Right kidney (tissue), 9 donors: ENCODE results near the gene LCA5L.
A peak's percentile ranks its signal among the peaks of the same experiment; 100 is the strongest.

Experiments
- DNase-seq: peaks from one replicate; pipeline ENCODE4 v3.0.0-alpha.2; 2016
- long read RNA-seq, 8 donors: transcript quantifications; one replicate each; lab custom pipeline, GENCODE V29; 2026

The LCA5L gene
- long read RNA-seq, donor 1, partial matches to known transcripts = 0 of 1 reads
- long read RNA-seq, donor 1, other reads (novel, unspliced or antisense) = 0 of 1 reads
- long read RNA-seq, donor 2 = 0 reads
- long read RNA-seq, donor 3, partial matches to known transcripts = 0 of 1 reads
- long read RNA-seq, donor 3, other reads (novel, unspliced or antisense) = 0 of 1 reads
- long read RNA-seq, donor 4 = 0 reads
- long read RNA-seq, donor 5 = 0 reads
- long read RNA-seq, donor 6, partial matches to known transcripts = 0 of 2 reads
- long read RNA-seq, donor 6, other reads (novel, unspliced or antisense) = 0 of 2 reads
- long read RNA-seq, donor 7, partial matches to known transcripts = 0 of 1 reads
- long read RNA-seq, donor 7, other reads (novel, unspliced or antisense) = 0 of 1 reads
- long read RNA-seq, donor 8 = 0 reads

DNA sequence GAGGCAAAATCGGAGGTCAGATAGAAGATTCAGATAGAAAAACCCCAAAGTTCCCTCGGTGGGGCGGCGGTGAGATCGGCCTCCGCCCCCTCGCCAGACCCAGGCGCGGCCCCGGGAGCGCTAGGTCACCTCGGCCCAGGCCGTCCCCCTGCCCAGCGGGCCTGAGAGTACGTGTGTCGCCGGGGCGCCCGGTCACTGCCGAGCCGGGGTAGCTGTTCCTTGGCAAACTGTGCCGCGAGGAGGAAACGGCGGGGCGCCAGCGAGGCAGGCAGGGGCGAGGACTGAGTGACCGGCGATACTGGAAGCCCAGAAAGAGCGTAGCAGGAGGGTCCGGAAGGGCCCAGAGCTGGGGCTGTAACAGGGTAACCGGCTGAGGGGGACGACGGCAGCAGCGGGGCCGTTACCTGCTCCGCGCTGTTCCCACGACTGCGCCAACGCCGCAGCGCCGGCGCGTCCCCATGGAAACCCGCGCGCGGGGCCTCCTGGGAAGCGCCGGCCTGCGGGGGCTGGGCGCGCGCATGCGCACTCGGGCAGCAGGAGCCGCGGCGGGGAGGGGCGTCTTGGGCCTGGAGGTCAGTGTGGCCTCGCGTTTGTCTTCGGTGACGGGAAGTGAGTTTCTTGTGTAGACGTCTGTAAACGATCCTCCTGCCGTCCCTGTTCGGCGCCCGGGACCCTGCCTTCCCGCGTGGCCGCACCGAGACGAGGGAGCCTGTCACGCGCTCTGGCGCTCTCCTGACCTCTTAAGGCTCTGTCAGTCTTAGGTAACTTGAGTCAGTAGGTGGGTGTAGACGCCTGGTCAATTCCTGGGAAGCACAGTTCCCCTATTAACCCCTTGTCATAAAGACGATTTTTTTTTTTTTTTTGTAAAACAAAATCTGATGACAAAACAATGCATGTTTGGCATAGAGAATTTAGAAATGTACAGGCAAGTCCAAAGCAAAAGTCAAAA is at the start of gene LCA5L:
LCA5L (minus strand) TSS at position 458 of the 949 bp plus-strand sequence. CDS start 17,285 bp downstream, outside the sequence.
- DNase-seq = peak; percentile 98

DNA sequence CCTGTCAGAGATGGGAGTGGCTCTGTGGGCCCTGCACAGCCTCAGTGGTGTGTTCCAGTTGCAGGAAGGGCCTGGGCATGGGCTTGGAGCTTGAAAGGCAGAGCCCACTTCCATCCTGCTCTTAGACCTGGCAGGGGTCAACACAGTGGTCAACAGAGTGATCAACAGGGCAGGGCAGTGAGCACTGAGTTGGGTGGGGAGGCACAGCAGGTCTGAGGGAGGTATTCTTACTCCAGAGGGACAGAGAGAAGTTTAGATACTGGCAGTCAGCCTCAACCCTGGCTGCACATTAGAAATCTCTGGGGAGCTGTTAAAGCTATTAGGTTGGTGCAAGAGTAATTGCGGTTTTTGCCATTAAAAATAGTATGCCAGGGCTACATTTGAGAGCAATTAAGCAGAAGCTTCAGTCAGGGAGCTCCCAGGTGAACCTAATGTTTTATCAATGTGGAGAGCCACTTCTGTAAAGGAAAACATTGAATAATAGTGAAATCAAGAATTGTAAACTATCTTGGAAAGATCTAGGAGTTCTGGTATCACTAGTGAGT is 43.9 kb upstream of the LCA5L start:
- no peak for DNase-seq

DNA sequence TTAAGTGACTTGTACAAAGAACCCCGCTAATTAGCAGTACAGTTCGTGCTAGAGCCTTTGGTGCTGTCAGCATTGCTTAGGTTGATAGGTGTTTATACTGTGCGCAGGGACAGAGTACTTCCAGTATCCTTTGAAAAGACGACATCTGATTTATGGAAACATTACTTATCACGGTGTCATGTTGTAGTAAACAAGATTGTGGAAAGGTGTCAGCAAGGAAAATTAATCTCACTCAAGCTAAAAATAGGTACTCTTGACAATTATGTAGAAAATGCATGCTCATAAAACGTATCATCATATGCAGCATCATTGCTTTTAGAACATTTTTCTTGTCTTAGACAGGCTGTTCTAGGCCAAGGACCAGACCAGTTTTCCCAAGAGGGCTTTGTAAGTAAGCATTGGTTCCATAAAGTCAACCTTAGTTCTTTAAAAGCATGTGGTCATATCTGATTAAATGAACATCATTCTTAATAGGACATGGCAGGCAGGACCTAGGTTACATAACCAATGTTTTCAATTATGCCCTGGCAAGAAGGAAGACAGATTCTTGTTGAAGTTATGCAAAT is 39.2 kb upstream of the LCA5L start:
- DNase-seq = no peak

DNA sequence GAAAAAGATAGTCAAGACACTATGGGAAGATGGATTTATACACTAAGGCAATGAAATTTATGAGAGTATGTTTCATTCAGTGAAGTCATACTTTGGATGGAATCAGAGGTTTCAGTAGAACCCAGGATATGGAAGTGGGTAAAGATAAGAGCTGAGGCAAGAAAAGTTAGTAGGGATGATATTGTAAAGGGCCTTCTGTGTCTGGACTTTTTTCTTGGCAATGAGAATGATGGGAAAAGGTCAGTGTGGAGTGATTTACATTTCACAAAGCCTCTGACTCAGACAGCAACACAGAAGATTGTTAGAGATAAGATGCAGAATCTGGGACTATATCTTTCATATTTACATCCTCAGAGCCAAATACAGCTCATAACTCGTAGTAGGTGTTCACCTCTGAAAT is 38.3 kb upstream of the LCA5L start:
- DNase-seq = no peak

DNA sequence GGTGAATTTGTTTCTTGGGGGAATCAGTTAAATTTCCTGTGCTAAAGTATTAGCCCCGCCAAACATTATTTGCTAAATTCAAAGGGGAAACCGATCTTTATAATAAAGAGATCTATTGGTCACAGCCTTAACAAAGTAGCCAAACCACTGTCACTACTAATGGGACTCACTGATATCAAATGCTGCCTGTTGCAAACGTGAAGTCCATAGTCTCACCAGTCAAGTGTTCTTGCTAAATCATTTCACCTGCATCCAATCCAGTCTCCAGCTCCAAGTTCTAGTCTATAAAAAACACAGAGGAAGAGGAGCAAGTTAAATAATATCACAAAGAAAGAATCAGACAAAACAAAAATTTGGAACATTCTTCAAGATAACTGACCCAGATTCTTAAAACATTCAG is 36.3 kb upstream of the LCA5L start:
- no peak for DNase-seq

DNA sequence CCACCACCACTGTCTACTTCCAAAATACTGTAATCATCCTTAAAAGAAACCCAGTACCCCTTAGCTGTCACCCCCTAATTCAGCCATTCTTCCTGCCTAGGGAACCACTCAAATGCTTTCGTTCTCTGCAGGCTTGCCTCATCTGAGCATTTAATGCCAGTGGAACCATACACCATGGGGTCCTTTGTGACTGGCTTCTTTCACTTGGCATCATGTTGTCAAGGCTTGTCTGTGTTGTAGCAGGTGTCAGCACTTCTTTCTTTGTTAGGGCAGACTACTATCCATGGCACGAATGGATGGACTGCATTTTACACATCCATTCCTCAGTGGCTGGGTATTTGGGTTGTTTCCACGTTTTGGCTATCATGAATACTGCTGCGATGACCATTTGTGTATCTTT is 34.7 kb upstream of the LCA5L start:
- DNase-seq = no peak

DNA sequence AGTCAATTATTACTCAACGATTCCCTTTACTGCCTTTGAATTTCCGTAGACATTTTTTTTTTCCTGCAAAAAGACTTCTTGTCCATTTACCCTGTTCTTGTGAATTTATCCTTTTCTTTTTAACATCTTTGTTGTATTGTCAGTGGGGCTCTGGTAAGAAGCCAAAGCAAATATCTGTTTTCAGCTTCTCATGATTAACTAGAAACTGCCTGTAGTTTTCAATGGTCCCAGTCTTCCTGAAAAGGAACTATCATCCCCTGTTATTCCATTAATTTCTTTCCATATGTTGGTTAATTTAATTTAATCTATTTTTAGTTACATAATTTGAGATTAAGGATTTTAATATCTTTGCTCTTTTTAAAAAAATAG is 34.2 kb upstream of the LCA5L start:
- DNase-seq = no peak

DNA sequence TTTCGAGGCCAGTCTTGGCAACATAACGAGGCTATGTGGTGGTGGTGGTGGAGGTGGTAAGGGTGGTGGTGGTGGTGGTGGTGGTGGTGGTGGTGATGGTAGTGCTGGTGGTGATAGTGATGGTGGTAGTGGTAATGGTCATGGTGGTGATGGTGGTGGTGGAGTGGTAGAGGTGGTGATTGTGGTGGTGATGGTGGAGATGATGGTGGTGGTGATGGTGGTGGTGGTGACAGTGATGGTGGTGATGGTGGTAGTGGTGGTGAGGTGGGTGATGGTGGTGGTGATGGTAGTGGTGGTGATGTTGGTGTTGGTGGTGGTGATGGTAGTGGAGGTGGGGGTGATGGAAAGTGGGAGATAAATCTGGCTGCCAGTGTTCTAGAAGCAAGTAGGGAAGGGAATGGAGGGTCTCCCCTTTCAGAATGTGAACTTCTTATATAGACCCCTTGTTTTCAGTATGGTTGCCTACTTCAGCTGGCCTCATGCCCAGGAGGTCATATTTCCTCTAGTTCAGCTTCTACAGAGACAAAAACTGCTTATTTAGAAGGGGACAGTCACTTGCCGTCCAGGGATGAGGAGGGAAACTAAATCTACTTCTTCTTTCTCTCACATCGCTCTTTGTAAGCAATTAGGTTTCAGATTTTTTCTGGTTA is 33.7 kb upstream of the LCA5L start:
- no peak for DNase-seq

DNA sequence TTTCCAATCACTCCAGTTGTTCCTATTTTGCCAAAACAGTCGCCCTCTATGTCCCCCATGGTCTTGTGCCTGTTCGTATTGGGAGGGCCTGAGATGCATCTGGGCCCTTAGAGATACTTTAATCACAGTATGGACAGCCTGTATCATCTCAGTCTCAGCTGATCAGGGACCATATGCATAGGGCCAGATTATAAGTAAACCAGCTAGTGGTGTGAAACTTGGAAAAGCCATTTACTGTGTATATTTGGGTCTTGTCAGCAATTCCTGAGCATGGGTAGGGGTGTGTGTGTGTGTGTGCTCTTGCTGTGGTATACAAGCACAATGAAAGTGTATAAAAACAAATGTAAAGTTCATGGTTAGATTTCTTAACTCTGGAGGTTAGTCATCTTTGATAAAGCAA is 29.0 kb upstream of the LCA5L start:
- no peak for DNase-seq

DNA sequence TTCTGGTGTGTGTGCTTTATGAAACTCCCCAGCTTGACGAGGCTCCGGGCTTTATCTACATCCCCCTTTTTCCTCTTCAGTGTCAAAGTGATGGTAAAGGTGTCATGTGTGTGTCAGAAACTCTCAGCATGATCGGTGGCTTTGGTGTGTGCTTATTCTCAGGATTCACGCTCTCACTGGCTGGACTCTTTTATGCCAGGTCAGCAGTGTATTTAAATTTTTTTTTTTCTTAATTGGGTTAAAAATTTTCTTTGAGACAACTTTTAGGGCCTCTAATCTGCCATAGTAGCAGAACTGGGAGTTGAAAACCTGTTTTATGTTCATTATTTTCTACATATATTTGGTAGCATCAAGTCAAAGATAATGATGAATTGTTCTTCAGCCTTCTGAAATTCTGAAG is 27.2 kb upstream of the LCA5L start:
- no peak for DNase-seq

DNA sequence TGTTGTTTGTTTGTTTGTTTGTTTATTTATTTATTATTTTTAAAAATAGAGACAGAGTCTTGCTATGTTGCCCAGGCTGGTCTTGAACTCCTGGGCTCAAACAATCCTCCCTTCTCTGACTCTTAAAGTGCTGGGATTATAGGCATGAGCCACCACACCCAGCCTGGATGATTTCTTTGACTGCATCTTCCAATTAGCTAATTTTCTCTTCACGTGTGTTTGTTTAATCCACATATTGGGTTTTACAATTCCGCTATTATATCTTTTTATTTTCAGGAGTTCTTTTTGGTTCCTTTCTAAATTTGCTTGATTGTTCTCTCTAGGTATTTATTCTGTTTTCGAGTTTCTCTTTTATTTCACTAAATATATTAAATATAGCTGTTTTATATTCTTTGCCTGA is 26.0 kb upstream of the LCA5L start:
- no peak for DNase-seq

DNA sequence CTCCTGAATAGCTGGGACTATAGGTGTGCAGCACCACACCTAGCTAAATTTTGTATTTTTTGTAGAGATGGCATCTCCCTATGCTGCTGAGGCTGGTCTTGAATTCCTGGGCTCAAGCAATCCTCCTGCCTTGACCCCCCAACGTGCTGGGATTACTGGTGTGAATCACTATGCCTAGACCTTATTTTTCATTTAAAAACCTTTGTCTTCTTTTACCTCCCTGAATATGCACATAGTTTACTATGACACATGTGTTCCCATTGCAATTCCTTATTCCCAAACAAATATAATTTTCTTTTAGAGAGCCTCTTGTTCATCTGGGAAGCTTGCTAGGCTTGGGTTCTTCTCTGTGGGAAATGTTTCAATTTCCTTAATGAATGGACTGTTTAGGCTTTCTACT is 23.0 kb upstream of the LCA5L start:
- DNase-seq = no peak

DNA sequence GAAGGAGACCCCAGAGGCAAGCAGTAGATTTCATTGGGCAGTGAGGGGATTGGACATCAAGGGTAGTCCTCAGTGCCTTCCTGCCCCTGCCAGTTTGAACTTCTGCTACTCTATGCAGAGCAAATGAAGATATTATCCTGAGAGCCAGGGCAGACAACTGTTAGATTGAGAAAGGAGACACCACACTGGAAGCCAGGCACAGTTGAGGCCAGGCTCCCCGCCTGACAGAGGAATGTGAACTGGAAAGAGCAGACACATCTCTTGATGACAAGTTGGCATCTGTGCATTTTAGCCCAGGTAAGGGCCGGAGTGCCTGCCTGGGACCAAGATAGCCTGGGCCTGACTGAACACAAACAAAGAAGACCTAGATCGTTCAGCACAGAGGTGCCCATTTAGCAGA is 22.2 kb upstream of the LCA5L start:
- DNase-seq = no peak

DNA sequence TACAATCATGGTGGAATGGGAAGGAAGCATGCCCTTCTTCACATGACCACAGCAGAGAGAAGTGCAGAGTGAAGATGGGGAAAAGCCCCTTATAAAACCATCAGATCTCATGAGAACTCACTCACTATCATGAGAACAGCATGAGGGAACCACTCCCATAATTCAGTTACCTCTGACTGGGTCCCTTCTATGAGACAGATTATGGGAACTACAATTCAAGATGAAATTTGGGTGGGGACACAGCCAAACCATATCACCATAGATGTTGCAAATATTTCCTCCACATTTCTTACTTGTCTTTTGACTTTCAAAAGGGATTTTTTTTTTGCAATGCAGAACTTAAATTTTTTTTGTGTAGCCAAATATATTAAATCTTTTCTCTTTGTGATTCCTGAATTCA is 21.0 kb upstream of the LCA5L start:
- no peak for DNase-seq

DNA sequence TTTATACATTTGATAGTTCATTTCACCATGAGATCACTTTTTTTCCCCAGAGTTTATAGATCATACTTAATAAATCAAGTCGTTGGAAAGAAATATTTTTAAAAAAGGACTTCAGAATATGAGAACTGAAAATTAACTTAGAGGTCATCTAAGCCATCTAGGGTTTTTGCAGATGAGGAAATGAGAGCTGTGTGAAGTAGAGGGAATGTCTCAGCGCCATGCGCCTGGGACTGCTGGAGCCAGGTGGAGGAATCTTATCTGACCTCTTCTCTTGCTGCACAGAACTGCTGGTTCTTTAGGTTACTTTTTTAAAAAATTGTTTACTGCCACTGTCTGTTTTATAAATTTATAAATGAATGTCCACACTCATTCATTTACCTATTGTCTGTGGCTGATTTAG is 17.7 kb upstream of the LCA5L start:
- no peak for DNase-seq

DNA sequence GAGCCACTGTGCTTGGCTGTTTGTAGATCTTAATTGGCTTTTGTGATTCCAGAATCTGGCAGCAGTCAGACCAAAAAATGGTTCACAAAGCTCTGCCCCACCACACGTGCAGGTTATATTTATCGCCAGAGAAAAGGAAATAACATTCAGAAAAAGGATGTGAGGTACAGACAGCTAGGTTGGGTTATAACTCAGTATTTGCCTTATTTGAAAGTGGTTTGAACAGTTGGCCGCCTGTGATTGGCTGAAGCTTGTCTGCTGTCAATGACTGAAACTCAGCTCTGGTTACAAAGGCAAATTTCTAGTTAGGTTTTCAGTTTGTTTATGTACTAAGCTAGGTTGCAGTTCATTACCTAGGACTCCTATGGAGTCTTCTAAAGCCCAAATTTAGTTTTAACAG is 15.8 kb upstream of the LCA5L start:
- no peak for DNase-seq

DNA sequence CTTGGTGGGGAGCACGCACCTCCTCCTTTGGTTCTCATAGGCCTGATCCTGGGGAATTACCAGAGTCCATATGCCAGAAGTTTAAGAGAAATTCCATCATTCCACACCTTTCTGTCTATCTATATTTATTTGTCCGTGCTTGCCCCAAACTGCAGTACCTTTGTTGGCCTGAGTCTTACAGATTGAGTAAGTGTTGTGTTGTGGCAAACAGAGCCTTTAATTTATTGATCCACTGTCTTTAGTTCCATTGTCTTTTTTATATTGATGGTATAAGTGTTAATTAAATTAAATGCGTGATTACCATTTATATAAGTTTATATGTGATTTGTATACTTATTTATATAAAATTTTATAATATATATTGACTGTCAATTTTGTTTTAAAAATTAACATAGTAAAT is 11.1 kb upstream of the LCA5L start:
- DNase-seq = no peak

DNA sequence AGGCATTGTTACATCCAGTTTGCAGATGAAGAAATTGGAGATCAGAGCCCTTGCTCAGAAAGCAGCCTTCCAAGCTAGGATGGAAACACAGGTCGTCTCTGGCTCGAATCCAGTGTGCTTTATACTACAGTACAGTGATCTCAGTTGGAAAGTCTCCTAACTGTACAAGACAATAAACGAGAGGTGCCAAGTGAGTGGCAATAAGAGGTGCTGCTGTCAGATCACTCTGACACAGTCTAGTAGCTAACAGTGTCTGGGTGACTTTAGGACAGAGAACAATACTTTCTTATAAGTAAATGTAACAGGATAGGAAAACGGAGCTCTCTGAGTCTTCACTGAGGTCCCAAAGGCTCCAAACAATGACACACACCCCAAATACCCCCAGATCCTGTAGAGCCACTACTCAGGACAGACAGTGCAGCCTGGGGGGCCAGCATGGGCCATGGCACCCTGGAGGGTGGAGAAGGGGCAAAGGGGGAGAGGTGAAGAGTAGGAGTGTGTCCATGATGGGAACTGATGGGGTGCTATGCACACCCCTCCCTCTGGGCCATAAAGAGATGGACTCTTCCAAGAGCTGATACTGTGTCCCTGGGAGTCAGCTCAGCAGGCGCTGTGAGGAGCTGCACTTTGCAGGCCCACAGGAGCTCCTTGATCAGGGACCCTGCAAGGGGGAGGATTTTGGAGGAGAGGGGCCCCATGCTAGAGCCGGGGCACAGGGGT is 9.5 kb upstream of the LCA5L start:
- no peak for DNase-seq

DNA sequence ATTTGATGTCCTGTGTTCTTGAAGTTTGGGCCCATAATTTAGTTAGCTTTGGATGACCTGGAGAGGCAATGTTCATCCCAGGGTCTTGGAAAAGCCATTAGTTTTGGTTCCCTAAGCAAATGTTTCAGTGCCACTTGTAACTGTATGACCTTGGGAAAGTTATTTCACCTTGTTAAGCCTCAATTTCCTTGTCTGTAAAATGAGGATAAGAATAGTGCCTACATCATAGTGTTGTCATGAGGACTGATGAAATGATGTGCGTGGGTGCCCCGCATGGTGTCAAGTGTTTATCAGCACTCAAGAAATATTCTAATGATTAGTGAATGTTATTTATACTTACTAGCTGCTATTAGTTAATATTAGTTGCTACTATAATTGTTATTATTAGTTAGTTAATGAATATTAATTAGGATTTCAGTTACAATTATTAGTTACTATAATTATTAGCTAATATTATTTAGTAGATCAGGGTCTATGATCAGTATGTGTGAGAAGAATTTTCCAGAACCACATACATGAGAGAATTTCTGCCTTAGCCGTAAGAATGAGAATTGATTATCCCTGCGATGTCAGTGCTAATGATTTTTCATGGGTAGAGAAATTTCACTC is 8.1 kb upstream of the LCA5L start:
- DNase-seq = no peak

DNA sequence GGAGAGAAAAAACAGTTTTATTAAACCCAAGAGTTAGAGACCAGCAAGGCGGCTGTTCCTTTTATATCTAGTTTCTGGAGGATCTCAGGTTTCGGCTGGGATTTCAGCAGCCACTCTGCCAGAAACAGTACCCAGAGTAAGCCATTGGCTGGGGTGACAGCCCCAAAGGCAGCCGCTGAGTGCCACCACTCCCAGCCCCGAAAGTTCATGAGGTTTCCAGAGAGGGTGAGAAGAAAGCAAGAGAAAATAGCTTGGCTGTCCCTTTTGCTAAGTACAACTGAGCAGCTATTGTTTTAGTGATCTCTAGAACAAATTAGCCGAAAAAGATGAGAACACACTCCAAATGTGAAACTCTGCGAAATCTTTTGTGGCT is 7.4 kb upstream of the LCA5L start:
- DNase-seq = no peak

DNA sequence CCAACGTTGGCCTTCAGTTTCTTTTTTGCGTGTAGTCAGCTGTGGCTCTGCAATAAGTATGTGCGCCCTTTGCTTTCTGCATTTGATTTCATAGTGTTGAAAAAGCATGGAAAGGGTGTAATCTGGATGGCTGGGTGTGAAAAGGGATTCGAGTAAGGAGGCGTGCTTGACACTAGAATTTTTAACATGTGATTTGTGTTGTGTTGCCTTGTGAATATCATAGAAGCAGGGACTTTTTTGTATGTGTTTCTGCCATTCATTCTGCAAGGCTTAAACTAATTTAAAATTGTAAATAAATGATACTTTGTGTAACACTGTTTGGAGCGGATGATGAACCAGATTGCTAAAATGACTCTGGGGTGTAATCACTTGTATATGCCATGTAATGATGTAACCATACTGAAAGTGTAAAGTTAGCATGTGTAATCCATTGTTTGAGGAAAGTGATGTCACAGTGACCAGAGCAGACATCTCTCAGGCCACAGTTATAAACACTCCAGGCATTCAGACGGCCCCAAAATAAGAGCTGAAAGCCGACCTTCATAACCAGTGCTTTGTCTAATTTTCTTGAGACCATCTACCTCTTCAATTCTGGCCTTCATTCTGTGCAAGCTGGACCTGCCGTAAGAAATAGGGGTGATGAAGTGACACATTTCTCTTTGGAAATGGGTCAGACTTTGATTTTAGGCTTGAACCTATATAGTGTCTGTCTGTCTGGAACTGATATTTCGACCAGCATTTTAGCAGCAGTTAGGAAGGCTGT is 6.8 kb upstream of the LCA5L start:
- no peak for DNase-seq
